GM15510 (cell line): Measurements from ENCODE around the gene CLMN.

Experiments
- POLR2A ChIP-seq: IDR thresholded peaks from 3 replicates; pipeline ENCODE4 v1.6.1; 2011; ENCODE audit warnings: borderline replicate concordance; ENCODE audit not compliant: insufficient read length; ENCODE audit errors: extremely low read depth

Gene CLMN

GRCh38 chr14:95304342-95304741 is 15.4 kb downstream of the CLMN start:
- TF ChIP-seq POLR2A: no peak

- no peak for TF ChIP-seq POLR2A
Measured at GRCh38 chr14:95303552-95303951, 16.2 kb downstream of the CLMN start.

- TF ChIP-seq POLR2A: no peak
Measured at GRCh38 chr14:95302667-95303506, 16.8 kb downstream of the CLMN start.

- TF ChIP-seq POLR2A: no peak
Measured at GRCh38 chr14:95301527-95302187, 18.1 kb downstream of the CLMN start.

GRCh38 chr14:95300697-95301526 is 18.8 kb downstream of the CLMN start:
- no peak for TF ChIP-seq POLR2A

- no peak for TF ChIP-seq POLR2A
Measured at GRCh38 chr14:95300002-95300696, 19.6 kb downstream of the CLMN start.

- no peak for TF ChIP-seq POLR2A
Measured at GRCh38 chr14:95299271-95299670, 20.4 kb downstream of the CLMN start.

GRCh38 chr14:95297832-95298231 is 21.9 kb downstream of the CLMN start:
- no peak for TF ChIP-seq POLR2A

- TF ChIP-seq POLR2A: no peak
Measured at GRCh38 chr14:95296966-95297365, 22.7 kb downstream of the CLMN start.

GRCh38 chr14:95295600-95296376 is 23.9 kb downstream of the CLMN start:
- no peak for TF ChIP-seq POLR2A

GRCh38 chr14:95294834-95295599 is 24.7 kb downstream of the CLMN start:
- no peak for TF ChIP-seq POLR2A

GRCh38 chr14:95294320-95294719 is 25.4 kb downstream of the CLMN start:
- TF ChIP-seq POLR2A: no peak

GRCh38 chr14:95293449-95293848 is 26.3 kb downstream of the CLMN start:
- no peak for TF ChIP-seq POLR2A

- TF ChIP-seq POLR2A: no peak
Measured at GRCh38 chr14:95292660-95293425, 26.9 kb downstream of the CLMN start.
